ENCODE measurements around the gene BCKDHA. TPM values are rescaled to one million over a fixed set of nuclear protein-coding genes. Genes with fewer than 3 reads are reported as not detected.

The BCKDHA gene
- total RNA-seq, 1 donor from 2014 or later, result 25.7 TPM

GRCh38 chr19:41413947-41414346, 16.3 kb downstream of the BCKDHA start:
- Mint-ChIP-seq H3K36me3 (peaks cover 6% of the 10 kb centered on the region), H3K4me3 (no peak overlapping the region), H3K27me3 (ENCODE audit: insufficient read depth, low read depth) (no peaks in the 10 kb centered on the region), H3K4me1 (peaks cover 4% of the 10 kb centered on the region), H3K9me3 (no peaks in the 10 kb centered on the region), H3K27ac (no peak overlapping the region)
- Histone ChIP-seq H3K9me3 (ENCODE audit: low read depth) (no peaks in the 10 kb centered on the region), H2AFZ (replicated peaks) (no peak overlapping the region), H3K4me3 (no peak overlapping the region), H4K20me1 (ENCODE audit: low read depth) (no peaks in the 10 kb centered on the region), H3K79me2 (ENCODE audit: low read depth) (no peaks in the 10 kb centered on the region), H3K4me2 (no peak overlapping the region), H3K9ac (no peak overlapping the region), H3F3A (ENCODE audit: low read depth) (no peaks in the 10 kb centered on the region), H3K27me3 (no peaks in the 10 kb centered on the region), H3K36me3 (no peaks in the 10 kb centered on the region), H3K27ac (no peak overlapping the region), H3K4me1 (no peaks in the 10 kb centered on the region)
- TF ChIP-seq CTCF (IDR thresholded peaks at IDR 0.05), result no peak
- no peak for TF ChIP-seq EZH2 (IDR thresholded peaks at IDR 0.05)
- no peak for TF ChIP-seq EZH2phosphoT487 (IDR thresholded peaks at IDR 0.05)
- DNase-seq (ENCODE audit: low spot score), result no peak

GRCh38 chr19:41414461-41414860, 16.8 kb downstream of the BCKDHA start:
- Histone ChIP-seq H3K79me2 (ENCODE audit: low read depth) (no peaks in the 10 kb centered on the region), H3K9ac (no peak overlapping the region), H3K36me3 (no peaks in the 10 kb centered on the region), H4K20me1 (ENCODE audit: low read depth) (no peaks in the 10 kb centered on the region), H3K27me3 (no peaks in the 10 kb centered on the region), H3F3A (ENCODE audit: low read depth) (no peaks in the 10 kb centered on the region), H3K4me2 (no peak overlapping the region), H3K4me3 (no peak overlapping the region), H3K9me3 (ENCODE audit: low read depth) (no peaks in the 10 kb centered on the region), H3K27ac (no peak overlapping the region), H3K4me1 (no peaks in the 10 kb centered on the region), H2AFZ (replicated peaks) (no peak overlapping the region)
- Mint-ChIP-seq H3K4me3 (no peak overlapping the region), H3K4me1 (peaks cover under 1% of the 10 kb centered on the region), H3K9me3 (no peaks in the 10 kb centered on the region), H3K36me3 (peaks cover 6% of the 10 kb centered on the region), H3K27ac (peak overlapping the region; percentile 88), H3K27me3 (ENCODE audit: insufficient read depth, low read depth) (no peaks in the 10 kb centered on the region)
- no peak for TF ChIP-seq EZH2phosphoT487 (IDR thresholded peaks at IDR 0.05)
- TF ChIP-seq CTCF (IDR thresholded peaks at IDR 0.05), result no peak
- no peak for TF ChIP-seq EZH2 (IDR thresholded peaks at IDR 0.05)
- DNase-seq (ENCODE audit: low spot score), result no peak

- Histone ChIP-seq H3K9me3 (ENCODE audit: low read depth) (no peaks in the 10 kb centered on the region), H3K9ac (no peak overlapping the region), H3K27me3 (no peaks in the 10 kb centered on the region), H3K36me3 (no peaks in the 10 kb centered on the region), H3K79me2 (ENCODE audit: low read depth) (no peaks in the 10 kb centered on the region), H2AFZ (replicated peaks) (no peak overlapping the region), H4K20me1 (ENCODE audit: low read depth) (no peaks in the 10 kb centered on the region), H3K27ac (no peak overlapping the region), H3F3A (ENCODE audit: low read depth) (no peaks in the 10 kb centered on the region), H3K4me1 (no peaks in the 10 kb centered on the region), H3K4me2 (no peak overlapping the region), H3K4me3 (no peak overlapping the region)
- no peak overlapping the region for H3K4me3 Mint-ChIP-seq
- H3K9me3 Mint-ChIP-seq, result no peaks in the 10 kb centered on the region
- DNase-seq (ENCODE audit: low spot score), result no peak
- no peaks in the 10 kb centered on the region for H3K27me3 Mint-ChIP-seq (ENCODE audit: insufficient read depth, low read depth)
- no peaks in the 10 kb centered on the region for H3K4me1 Mint-ChIP-seq
- H3K27ac Mint-ChIP-seq, result no peak overlapping the region
- peaks cover 4% of the 10 kb centered on the region for H3K36me3 Mint-ChIP-seq
- TF ChIP-seq EZH2phosphoT487 (IDR thresholded peaks at IDR 0.05), result no peak
- no peak for TF ChIP-seq EZH2 (IDR thresholded peaks at IDR 0.05)
- no peak for TF ChIP-seq CTCF (IDR thresholded peaks at IDR 0.05)
Observed at GRCh38 chr19:41415154-41415571, 17.5 kb downstream of the BCKDHA start.

Measured in neural progenitor cell (in vitro differentiated cells).